ENCODE results near the gene NOTCH2.

The NOTCH2 gene

DNA sequence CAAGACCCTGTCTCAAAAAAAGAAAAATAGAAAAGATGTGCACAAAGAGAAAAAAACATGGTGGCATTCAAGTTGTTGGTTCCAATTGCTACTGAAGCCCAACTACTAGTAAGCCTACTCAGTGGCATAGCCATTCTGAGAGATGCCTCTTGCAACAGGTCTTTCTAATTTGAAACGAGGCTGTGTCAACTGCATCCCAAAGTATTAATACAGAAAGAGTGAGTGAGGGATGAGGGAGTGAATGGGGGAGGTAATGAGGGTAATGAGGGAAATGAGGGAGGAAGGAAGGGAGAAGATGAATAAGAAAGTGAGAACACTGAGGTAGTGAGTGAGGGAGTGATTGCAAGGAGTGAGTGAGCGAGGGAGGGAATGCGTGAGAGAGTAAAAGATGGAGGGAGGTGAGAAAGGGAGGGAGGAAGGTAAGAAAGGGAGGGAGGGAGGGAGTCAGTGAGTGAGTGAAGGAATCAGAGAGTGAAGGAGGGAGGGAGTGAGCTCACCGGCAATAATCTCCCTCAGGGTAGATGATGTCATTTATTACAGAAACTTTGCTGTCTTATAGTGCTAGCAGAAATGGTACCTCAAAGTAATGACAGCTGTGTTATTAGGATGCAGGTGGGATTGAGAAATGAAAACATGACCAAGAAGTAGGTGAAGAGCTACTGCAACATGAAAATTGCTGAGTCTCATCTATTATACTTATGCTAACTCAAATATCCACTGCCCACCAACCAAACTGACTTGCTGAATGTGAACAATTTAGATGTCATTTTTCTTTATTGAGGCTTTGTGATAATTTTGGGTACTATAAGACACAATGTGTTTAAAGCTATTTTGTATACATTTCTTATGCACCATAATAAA is 97.5 kb downstream of the NOTCH2 start:
- DNase-seq = no peak

DNA sequence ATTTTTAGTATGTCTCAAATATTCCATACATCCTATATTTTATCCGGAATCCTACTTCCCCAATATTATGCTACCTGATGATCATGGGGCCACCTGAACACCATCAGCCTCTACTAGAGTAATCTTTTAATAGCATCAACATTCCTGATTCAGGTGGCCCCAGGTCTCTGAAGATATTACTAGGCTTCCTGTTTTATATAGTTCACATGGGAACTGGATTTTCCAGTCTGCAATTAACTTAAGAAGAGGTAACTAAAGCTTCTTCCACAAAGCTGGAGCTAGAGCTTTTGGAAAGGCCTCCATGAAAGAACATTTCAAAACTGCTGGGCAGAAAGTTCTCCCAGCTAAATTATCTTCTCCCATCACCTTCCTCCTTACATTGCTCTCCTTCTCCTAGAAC is 100.9 kb downstream of the NOTCH2 start:
- no peak for DNase-seq

DNA sequence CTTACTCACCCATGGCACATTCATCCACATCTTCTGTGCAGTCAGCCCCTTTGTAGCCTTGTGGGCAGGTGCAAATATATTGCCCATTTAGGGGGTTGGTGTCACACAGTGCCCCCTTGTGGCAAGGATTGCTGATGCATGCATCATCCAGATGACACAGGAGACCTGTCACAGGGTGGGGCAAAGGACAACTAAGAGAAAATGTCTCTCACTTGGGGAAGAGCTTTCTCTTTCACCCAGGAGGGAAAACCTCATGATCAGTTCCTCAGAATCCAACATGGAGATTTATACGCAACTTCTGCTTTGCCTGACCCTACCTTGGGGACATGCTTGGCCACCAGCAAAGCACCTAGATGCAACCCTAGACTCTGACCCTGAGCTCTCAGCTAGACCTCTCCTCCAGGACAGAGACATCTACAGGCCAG is 101.4 kb downstream of the NOTCH2 start:
- no peak for DNase-seq

DNA sequence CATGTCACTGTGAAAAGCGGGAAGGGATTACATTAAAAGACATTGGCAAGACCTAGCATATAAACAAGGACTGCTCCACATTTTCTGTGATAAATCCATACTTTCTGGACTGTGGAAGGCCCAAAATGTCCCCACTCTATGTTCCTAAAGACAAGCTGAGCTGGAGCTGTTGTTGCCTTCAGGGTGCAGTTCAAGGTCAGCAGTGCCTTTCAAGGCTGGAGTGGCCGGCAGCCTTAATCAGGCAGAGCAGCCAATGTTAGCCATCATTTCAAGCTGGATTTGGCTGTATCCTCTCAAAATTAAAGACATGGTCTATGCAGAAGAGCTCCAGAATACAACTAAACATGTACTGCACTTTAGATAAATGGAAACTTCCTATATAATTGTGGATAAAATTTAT is 102.8 kb downstream of the NOTCH2 start:
- no peak for DNase-seq

DNA sequence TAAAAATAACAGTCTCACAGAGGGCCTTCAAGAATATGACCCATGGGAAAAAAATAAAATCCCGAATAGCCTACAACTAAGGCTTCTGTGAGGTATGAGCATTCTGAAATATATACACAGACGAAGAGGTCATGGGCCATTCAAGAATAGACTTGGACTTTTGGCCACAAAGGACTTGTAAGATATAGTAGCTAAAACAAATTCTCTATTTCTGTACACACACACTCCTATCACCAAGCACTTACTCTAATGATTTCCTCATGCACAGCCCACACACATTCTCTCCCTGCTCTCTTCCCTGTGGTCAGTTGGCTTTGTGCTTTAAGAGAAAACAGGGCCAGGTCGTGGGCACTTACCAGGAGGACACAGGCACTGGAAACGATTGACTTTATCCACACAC is 103.4 kb downstream of the NOTCH2 start:
- no peak for DNase-seq

DNA sequence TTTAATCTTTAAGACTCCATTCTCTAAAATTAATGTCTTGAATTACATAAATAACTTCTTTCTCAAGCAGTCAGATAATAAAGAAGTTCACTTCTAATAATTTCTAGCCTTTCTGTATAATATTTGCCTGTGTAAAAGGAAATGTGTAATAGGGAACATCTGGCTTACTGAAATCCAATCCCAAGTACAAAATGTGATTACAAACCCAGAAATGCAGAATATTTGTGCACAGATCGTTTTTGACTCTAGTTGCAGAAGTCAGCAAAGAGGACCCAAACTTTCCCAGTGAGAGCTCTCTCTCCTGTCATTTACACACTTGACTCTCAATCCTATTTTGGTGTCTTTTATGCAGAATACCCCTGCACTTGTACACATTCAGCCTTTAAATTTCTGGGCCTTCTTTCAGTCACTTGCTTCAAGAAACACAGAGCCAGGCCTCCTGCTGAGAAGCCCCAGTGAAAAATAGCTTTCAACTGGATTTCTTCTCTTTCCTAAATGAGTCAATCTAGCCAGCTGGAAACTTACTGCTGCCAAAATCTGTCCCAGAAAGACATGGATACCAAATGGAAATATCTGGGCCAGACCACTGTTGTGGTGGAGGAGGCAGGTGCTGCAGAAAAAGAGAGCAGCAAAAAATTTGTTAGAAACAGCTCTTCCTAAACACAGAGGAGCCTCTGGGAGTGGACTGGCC is 104.6 kb downstream of the NOTCH2 start:
- DNase-seq = no peak

DNA sequence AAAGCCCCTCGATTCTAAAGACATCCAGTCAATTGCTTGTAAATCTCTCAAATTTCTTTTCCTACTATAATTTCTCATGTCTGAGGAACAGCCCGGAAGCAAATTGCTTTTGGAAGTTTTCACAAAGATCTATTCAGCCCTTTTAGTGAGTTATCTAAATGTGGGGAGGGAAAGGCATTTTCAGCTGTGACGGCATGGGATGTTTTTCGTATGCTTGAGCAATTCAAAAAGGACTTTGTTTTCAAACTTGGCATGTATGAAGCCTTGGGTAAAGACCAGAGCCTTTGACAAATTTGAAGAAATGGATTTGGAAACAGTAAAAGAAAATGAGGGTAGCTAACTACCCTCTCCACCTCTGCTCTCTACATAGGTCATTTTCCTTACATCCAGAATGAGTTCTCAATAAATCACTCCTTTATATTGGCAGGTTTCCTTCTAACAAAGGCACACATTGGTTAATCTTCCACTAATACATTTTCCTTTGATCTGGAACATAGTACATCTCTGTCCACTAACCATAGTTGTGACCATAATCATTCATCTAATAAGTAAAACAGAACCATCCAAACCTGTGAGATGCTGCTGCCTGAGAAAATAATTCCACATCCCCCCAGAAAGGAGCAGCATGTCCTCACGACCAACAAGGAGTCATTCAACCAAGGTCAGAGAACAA is 107.0 kb downstream of the NOTCH2 start:
- no peak for DNase-seq

DNA sequence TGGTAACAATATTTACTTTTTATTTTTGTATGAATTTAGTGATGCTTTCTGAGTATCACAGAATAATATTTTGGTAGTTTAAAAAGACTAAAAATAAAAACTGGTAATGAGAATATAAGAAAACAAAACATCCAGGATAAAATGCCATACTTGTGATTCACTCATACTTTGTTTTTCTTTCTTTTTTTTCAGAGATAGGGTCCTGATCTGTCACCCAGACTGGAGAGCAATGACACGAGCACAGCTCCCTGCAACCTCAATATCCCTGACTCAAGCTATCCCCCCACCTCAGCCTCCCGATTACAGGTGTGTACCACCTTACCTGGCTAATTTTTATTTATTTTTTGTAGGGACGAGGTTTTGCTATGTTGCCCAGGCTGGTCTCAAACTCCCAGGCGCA is 109.0 kb downstream of the NOTCH2 start:
- DNase-seq = no peak

DNA sequence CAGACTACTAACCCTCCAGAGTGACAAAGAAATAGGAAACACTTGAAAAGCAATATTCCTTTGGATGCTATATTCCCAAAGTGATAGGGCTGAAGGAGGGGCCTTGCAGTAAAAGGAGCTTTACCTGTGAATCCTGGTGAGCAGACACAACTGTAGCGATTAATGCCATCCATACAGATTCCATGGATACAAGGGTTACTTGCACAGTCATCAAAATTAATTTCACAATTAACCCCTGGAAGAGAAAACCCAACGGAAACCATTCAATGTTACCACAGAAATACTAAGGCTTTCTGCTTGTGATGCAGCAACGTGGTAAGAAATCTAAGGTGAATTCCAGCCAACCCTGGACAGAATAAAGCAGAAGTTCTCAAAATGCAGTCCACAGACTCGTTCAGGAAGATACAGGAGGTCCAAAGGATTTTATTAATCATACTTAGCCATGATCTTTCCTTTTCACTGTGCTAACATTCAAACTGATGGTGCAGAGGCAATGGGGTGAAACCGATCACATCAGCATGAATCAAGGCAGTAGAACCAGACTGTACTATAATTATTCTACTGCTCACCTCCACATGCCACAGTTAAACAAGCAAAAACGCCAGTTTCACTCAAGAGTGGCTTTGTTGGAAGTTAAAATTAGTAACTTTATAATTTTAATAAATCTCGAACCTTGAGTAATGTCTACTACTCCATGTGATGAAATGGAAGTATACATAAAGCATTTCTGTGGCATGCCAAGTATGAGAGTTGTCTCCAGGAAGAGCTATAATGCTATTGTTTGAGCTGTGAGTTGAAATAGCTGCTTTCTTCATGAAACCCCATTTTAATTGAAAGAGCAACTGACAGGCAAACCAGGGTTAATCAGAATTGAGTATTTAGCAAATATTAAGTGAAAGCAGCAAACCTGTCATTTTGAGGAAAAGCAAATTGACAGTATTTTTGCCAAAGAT is 109.9 kb downstream of the NOTCH2 start:
- no peak for DNase-seq

DNA sequence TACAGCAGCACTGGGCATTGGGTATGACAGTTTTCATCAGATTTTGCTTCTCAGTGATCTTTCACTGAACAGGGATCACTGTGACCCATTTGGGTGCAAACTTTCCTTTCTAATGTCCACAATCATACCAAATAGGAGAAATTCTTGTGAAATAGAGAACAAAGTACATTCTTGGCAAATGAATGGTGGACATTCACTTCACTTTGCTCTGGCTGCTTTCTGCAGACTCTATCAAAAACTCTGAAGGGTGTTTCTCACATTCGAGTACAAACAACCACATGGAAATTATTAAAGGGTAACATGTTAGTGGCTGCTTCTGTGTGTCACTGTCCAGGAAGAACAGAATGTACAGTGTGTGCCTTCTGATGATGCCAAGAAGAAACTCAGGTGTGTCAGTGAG is 111.2 kb downstream of the NOTCH2 start:
- DNase-seq = no peak

DNA sequence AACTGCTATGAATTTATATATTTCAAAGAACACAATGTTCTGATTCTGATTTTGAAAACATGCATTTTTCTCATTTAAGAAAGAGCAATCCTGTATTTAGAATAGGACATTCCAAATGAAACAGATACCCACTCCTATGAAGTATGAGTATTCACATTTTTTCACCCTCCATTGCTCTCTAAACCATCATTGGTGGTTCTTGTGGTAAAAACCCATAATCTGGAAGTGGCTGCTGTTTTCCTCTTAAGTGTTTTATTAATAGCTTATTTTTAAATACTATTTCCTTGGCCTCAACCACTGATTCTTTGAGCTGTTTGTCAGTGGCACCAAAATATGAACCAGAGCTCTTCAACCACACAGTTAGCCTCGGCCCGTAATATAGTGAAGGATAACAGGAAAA is 113.2 kb downstream of the NOTCH2 start:
- no peak for DNase-seq

DNA sequence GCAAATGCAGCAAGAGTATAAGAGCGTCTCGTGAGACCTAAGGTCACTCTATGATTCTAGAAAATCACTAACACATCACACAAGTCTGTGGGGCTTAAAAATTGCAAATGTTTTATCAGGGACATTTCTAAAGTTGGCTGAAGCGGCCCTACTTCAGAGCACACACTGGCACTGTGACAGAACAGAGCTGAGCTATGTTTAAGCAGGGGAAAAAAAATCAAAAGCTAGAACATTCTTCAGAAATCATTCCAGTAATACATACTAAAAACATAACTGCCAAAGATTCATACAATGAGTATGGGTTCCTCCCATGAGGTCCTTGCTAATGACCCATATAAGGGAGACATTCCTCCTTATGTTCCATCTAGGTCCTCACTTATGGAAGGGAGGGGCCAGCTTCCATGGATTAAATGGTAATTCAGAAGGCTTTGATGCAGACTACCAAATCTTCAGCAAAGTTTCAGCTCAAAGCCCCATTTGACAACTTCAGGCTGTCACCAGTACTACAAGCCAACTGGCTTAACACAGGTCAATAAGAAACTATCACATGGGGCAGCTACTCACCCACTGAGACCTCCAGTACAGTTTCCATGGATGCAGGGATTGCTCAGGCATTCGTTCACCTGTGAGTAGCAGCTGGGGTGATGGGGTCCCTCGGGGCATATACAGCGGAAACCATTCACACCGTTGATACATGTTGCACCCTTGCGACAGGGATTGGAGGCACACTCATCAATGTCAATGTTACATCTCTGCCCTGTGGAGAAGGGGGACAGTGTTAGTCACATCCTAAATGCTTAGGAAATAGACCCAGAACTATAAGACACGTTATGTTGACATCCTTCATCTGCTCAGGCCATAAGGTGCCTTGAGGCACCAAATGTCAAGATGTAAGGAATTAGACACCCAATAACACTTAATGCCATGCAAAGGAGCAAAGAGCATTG is 114.7 kb downstream of the NOTCH2 start:
- no peak for DNase-seq

DNA sequence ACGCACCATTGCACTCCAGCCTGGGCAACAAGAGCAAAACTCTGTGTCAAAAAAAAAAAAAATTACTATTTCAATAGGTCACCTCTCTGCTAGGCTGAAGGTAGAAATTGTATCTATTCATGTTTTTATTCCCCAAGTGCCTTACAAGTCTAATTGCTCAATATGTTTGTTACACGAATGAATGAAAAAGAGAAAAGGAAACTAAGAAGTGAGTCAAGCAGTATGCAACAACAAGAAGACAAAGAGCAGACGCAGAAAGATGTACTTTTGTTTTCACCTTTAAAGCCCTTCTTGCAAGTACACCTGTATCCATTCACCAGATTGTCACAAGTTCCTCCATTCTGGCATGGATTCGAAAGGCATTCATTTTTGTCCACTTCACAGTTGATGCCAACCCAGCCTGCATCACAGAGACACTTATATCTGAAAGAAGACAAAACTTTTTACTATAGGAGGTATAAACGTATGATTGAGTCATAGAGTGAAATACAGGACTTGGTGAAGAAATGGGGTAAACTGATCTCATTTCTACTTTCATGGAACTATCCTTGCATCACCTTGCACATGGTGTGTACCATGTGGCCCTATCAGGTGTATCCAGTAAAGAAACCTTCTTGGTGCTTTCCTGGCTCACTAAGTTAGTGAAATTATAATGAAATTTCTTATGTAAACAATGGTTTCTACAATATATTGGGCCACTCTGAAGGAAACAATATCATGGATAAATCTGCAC is 116.0 kb downstream of the NOTCH2 start:
- DNase-seq = no peak

DNA sequence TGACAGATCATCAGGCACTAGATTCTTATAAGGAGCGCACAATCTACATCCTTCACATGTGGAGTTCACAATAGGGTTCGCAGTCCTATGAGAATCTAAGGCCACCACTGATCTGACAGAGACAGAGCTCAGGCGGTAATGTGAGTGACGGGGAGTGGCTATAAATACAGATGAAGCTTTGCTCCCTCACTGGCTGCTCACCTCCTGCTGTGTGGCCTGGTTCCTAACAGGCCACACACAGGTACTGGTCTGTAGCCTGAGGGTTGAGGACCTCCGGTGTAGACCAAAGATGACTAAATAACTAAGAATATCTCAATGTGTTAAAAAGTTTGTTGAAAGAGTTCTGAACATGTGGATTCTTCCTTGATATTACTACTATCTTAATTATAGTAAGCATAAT is 117.0 kb downstream of the NOTCH2 start:
- DNase-seq = no peak

DNA sequence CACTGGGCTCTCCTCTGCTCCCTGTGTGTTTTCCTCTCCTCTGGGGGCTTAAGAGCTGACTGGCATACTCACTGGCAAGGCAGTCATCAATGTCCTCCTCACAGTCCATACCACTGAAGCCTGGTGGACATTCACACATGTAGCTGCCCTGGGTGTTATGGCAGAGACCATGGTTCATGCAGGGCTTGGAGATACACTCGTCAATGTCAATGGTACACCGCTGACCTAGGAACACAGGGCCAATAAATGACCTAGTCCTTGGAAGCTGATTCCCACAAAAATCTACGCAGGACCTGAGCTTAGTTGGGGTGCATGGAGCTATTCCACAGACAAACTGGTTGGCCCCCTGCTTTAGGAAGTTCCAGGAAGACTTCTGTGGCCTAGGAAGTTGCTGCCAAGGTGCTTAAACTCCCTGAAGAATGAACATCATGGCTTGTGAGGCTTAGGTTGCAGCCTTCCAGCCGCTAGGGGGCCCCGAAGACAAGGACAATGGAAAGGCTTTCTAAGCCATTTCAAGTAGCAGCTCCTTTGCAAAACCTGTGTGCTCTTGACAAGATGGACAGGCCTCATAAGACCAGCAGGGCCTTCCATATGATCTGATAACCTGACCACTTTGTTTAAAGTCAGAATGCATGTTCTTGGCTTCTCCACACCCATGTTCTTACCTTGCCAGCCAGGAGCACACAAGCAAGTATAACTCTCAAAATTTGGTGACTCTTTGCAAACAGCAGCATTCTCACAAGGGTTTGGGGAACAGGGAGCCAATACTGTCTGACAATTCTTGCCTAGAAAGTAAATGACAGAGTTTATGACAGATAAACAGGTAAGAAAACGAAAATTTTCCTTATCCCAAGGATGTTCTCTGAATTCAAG is 120.9 kb downstream of the NOTCH2 start:
- no peak for DNase-seq

DNA sequence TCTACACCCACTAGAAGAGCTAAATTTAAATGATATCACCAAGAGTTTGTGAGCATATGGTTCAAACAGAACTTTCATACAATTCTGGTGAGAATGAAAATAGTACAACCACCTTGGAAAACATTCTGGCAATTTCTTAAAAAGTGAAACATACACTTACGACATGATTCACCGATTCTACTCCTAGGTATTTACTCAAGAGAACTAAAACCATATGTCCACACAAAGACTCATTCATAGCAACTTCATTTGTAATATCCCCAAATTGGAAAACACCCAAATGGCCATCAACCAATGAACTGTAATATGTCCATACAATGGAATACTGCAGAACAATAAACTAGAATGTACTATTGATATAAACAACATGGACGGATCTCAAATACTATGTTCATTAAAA is 122.0 kb downstream of the NOTCH2 start:
- DNase-seq = no peak

DNA sequence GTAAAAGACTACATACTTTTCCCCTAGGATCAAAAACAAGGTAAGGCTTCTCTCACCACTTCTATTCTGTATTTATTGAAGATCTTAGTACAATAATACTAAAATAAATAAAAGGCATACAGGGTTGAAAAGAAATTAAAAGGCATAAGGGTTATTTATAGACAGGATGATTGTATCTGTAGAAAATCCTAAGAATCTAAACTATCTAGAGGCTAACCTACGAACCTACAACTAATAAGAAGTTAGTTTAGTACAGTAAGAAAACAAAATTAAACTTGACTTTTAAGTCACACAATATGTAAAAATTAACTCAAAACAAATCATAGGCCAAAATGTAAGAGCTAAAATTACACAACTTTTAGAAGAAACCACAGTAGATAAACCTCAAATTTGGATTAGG is 122.7 kb downstream of the NOTCH2 start:
- DNase-seq = no peak

DNA sequence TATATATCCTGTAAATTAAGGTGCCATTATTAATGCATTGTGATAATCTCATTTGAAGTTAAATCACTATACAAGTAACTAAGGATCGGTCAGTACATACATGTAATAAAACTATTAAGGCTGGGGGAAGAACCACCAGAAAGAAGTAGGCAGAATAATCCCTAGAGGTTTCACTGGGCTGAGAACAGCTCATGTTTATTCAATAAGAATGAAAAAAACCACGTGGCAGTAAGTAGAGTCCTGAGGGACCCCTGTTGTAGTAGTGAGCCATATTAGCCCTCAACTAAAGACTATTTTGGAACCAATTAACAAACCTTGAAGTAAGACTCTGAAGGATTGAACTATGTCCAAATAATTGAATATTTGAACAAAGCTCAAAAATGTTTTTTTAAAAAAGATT is 126.2 kb downstream of the NOTCH2 start:
- DNase-seq = no peak

DNA sequence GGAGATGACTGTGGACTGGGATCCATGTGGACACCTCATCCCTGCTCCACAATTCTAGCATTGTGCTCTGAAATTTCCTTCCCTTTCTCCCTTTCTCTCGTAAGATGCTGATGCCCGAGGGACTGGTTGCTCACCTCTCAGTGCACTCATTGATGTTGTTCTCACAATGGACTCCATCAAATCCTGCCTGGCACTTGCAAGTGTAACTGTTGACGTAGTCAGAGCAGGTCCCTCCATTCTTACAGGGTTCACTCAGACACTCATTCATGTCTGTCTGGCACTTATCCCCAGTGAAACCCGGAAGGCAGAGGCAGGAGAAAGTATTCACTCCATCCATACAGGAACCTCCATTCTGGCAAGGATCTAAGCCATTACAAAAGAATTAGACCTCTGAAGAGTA is 128.1 kb downstream of the NOTCH2 start:
- DNase-seq = no peak

DNA sequence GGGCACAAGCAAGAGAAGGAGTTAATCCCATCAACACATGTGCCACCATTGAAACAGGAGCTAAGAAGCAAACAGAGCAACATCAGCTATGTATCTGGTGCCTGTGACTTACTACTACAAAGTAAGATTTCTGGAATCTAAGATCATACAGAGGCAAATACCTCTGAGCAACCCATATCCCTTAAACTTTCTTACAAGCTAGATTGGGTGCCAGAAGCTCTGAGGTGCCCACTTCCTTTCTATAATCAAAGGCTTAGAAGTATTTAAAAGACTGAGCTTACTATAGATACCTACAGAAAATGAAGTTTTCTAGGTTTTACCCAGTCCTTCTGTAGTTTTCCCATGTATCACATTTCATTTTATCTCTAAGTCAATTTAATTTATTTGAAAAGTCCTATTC is 128.8 kb downstream of the NOTCH2 start:
- no peak for DNase-seq
